GM23338 (cell line): ENCODE data around the gene MED17. TPM values are rescaled to one million over a fixed set of nuclear protein-coding genes. Genes with fewer than 3 reads are reported as not detected.

Experiments used
- ATAC-seq: fragments of 200-7000 bp; cut with Tn5 transposase; 3 replicates; pipeline ENCODE4 v1.9.1; 2020
- DNase-seq: peaks from one replicate; pipeline ENCODE4 v3.0.0-alpha.2; 2015; ENCODE audit warnings: low spot score
- H2AFZ ChIP-seq: fragments of 200-600 bp; sonication (generic); 2 replicates; pipeline ENCODE4 v1.8.0; 2016; ENCODE audit warnings: antibody characterized with exemption, mild to moderate bottlenecking, moderate library complexity
- H3F3A ChIP-seq: fragments of 200-600 bp; sonication (generic); replicated peaks from 2 replicates; pipeline ENCODE4 v1.8.0; 2017; ENCODE audit warnings: antibody characterized with exemption, mixed run types, low read depth
- H3K27ac ChIP-seq: fragments of 200-600 bp; sonication (generic); 2 replicates; pipeline ENCODE4 v1.6.1; 2016; ENCODE audit warnings: low read depth
- H3K27me3 ChIP-seq: fragments of 200-600 bp; sonication (generic); 2 replicates; pipeline ENCODE4 v1.8.0; 2016; ENCODE audit warnings: mild to moderate bottlenecking, mixed run types, moderate library complexity; ENCODE audit not compliant: insufficient read depth
- H3K36me3 ChIP-seq: fragments of 200-600 bp; sonication (generic); 2 replicates; pipeline ENCODE4 v1.8.0; 2016; ENCODE audit warnings: mild to moderate bottlenecking; ENCODE audit not compliant: insufficient read depth
- H3K4me1 ChIP-seq: fragments of 200-600 bp; sonication (generic); 2 replicates; pipeline ENCODE4 v1.8.0; 2016; ENCODE audit warnings: mild to moderate bottlenecking, moderate library complexity; ENCODE audit not compliant: insufficient read depth
- H3K4me2 ChIP-seq: fragments of 200-600 bp; sonication (generic); 2 replicates; pipeline ENCODE4 v1.7.1; 2017; ENCODE audit warnings: mixed run types
- H3K4me3 ChIP-seq: fragments of 200-600 bp; sonication (generic); 2 replicates; pipeline ENCODE4 v1.6.1; 2016; ENCODE audit warnings: mixed run types
- H3K79me2 ChIP-seq: fragments of 200-600 bp; sonication (generic); replicated peaks from 2 replicates; pipeline ENCODE4 v1.8.0; 2017; ENCODE audit warnings: mild to moderate bottlenecking; ENCODE audit not compliant: insufficient read depth
- H3K9me2 ChIP-seq: fragments of 200-600 bp; sonication (generic); 2 replicates; pipeline ENCODE4 v1.8.0; 2017; ENCODE audit not compliant: insufficient read depth
- H4K20me1 ChIP-seq: fragments of 200-600 bp; sonication (generic); replicated peaks from 2 replicates; pipeline ENCODE4 v1.8.0; 2017; ENCODE audit warnings: mild to moderate bottlenecking; ENCODE audit not compliant: insufficient read depth
- H3K27ac Mint-ChIP-seq: 2 replicates; pipeline ENCODE4 v1.8.0; 2020; ENCODE audit warnings: inconsistent platforms, mild to moderate bottlenecking, moderate library complexity, mixed read lengths
- H3K27me3 Mint-ChIP-seq: 3 replicates; pipeline ENCODE4 v1.8.0; 2022; ENCODE audit warnings: low read depth, mild to moderate bottlenecking, moderate library complexity, mixed read lengths, inconsistent platforms; ENCODE audit not compliant: insufficient read depth, poor library complexity
- H3K36me3 Mint-ChIP-seq: 3 replicates; pipeline ENCODE4 v1.8.0; 2021; ENCODE audit warnings: low read depth, mild to moderate bottlenecking, inconsistent platforms, moderate library complexity, mixed read lengths
- H3K4me1 Mint-ChIP-seq: 3 replicates; pipeline ENCODE4 v1.8.0; 2020; ENCODE audit warnings: mild to moderate bottlenecking, inconsistent platforms, mixed read lengths
- H3K4me3 Mint-ChIP-seq: 3 replicates; pipeline ENCODE4 v1.8.0; 2021; ENCODE audit warnings: moderate library complexity, mild to moderate bottlenecking, inconsistent platforms, mixed read lengths
- H3K9me3 Mint-ChIP-seq: 3 replicates; pipeline ENCODE4 v1.8.0; 2020; ENCODE audit warnings: moderate library complexity, mild to moderate bottlenecking, inconsistent platforms, mixed read lengths
- CREB1 ChIP-seq: fragments of 250-450 bp; sonication (Bioruptor Pico); IDR thresholded peaks from 2 replicates; pipeline ENCODE4 v1.5.0; 2020; ENCODE audit warnings: low read depth, mild to moderate bottlenecking, moderate library complexity
- CTCF ChIP-seq, 2 experiments: fragments of 200-600 bp in 1 of 2; sonication (generic) in 1 of 2; conservative IDR thresholded peaks; 2 replicates each; pipeline versions ENCODE4 v1.5.1 to v1.6.1; 2016 to 2017; ENCODE audit warnings: antibody characterized with exemption in 2 of 2, low read depth in 2 of 2, mild to moderate bottlenecking in 2 of 2, moderate library complexity in 1 of 2
- ETS1 ChIP-seq: IDR thresholded peaks from 2 replicates; pipeline ENCODE4 v1.6.1; 2016; ENCODE audit warnings: antibody characterized with exemption
- EZH2phosphoT487 ChIP-seq: fragments of 200-600 bp; sonication (generic); IDR thresholded peaks from one replicate; pipeline ENCODE4 v1.8.1; 2018; ENCODE audit warnings: antibody characterized with exemption; ENCODE audit not compliant: unreplicated experiment
- JUNB ChIP-seq: IDR thresholded peaks from one replicate; pipeline ENCODE4 v1.6.1; 2016; ENCODE audit warnings: antibody characterized with exemption; ENCODE audit not compliant: unreplicated experiment
- NANOG ChIP-seq: IDR thresholded peaks from 2 replicates; pipeline ENCODE4 v1.6.1; 2016; ENCODE audit warnings: antibody characterized with exemption, borderline replicate concordance
- POLR2AphosphoS5 ChIP-seq: IDR thresholded peaks from 2 replicates; pipeline ENCODE4 v1.6.1; 2016; ENCODE audit warnings: antibody characterized with exemption, low read depth
- STAT1 ChIP-seq: IDR thresholded peaks from one replicate; pipeline ENCODE4 v1.6.1; 2016; ENCODE audit warnings: antibody characterized with exemption; ENCODE audit not compliant: unreplicated experiment
- ZNF114 ChIP-seq: fragments of 250-450 bp; sonication (Bioruptor Pico); IDR thresholded peaks from 2 replicates; pipeline ENCODE4 v1.5.0; 2020; ENCODE audit warnings: mild to moderate bottlenecking, moderate library complexity
- polyA plus RNA-seq: library from polyadenylated mRNA; unstranded; fragments of >200 nt; fragmentation: Nextera tagmentation; extraction: Ambion mirVana; gene quantifications from 2 replicates; pipeline ENCODE4 v1.2.1, GENCODE V29; 2016
- total RNA-seq: library from RNA; depleted of rRNA; stranded (reverse); fragments of >200 nt; shearing (Covaris generic); gene quantifications from 2 replicates; pipeline ENCODE4 v1.2.3, GENCODE V29; 2014
- TF ChIP-seq, protein P1 (sequence below): IDR thresholded peaks from one replicate; pipeline ENCODE4 v1.6.1; 2018; ENCODE audit warnings: antibody characterized with exemption; ENCODE audit not compliant: unreplicated experiment

MED17 gene
- total and polyA plus RNA-seq, 2 experiments from 2014 or later: 19.1 to 31.2 TPM

DNA sequence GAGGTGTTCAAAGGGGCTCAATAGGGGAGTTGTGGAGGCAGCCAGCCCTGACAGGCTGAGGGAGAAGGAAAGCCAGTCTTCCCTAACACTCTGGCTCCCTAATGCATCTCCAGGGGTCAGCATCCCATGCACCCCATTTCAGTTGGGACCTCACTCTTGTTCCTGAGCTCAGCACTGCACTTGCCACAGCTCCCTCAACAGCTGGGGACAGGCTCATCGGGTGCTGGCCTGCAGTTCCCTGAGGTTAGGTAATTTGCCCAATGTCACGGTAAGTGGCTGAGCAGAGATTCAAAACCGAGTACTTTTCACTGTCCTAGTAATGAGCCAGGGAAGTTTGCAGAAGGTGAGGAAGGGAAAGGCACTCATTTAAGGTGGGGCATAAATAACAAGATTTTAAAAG, 45.5 kb downstream of the MED17 start:
- H3K4me1 ChIP-seq: no peaks in the 10 kb centered on the region
- no peaks in the 10 kb centered on the region for H4K20me1 ChIP-seq
- Mint-ChIP-seq H3K27me3 (peaks cover 2% of the 10 kb centered on the region), H3K27ac (no peak overlapping the region), H3K4me3 (no peak overlapping the region), H3K36me3 (no peaks in the 10 kb centered on the region), H3K9me3 (no peaks in the 10 kb centered on the region), H3K4me1 (peaks cover 6% of the 10 kb centered on the region; the same call in 1 of the 3 replicates)
- H3K79me2 ChIP-seq: no peaks in the 10 kb centered on the region
- no peak overlapping the region for H2AFZ ChIP-seq
- no peaks in the 10 kb centered on the region for H3F3A ChIP-seq
- no peak overlapping the region for H3K4me3 ChIP-seq
- no peaks in the 10 kb centered on the region for H3K27me3 ChIP-seq
- no peaks in the 10 kb centered on the region for H3K9me2 ChIP-seq
- H3K4me2 ChIP-seq: no peak overlapping the region
- no peak for TF ChIP-seq ZNF114
- no peak for TF ChIP-seq CTCF (conservative IDR thresholded peaks at IDR 0.05; ENCODE audit: low read depth in 2 of 2)
- no peak for TF ChIP-seq CREB1 (CRISPR knock-in tag)
- no peak for TF ChIP-seq EZH2phosphoT487
- TF ChIP-seq, protein P1, sequence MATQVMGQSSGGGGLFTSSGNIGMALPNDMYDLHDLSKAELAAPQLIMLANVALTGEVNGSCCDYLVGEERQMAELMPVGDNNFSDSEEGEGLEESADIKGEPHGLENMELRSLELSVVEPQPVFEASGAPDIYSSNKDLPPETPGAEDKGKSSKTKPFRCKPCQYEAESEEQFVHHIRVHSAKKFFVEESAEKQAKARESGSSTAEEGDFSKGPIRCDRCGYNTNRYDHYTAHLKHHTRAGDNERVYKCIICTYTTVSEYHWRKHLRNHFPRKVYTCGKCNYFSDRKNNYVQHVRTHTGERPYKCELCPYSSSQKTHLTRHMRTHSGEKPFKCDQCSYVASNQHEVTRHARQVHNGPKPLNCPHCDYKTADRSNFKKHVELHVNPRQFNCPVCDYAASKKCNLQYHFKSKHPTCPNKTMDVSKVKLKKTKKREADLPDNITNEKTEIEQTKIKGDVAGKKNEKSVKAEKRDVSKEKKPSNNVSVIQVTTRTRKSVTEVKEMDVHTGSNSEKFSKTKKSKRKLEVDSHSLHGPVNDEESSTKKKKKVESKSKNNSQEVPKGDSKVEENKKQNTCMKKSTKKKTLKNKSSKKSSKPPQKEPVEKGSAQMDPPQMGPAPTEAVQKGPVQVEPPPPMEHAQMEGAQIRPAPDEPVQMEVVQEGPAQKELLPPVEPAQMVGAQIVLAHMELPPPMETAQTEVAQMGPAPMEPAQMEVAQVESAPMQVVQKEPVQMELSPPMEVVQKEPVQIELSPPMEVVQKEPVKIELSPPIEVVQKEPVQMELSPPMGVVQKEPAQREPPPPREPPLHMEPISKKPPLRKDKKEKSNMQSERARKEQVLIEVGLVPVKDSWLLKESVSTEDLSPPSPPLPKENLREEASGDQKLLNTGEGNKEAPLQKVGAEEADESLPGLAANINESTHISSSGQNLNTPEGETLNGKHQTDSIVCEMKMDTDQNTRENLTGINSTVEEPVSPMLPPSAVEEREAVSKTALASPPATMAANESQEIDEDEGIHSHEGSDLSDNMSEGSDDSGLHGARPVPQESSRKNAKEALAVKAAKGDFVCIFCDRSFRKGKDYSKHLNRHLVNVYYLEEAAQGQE: no peak
- no peak for TF ChIP-seq JUNB
- DNase-seq (no peak), ATAC-seq (no peak; the same call in 2 of the 3 replicates)
- H3K36me3 ChIP-seq: no peaks in the 10 kb centered on the region
- no peak overlapping the region for H3K27ac ChIP-seq

- Histone ChIP-seq H3K9me2 (no peaks in the 10 kb centered on the region), H3K36me3 (no peaks in the 10 kb centered on the region), H3K4me2 (no peak overlapping the region), H3K4me1 (no peaks in the 10 kb centered on the region), H4K20me1 (no peaks in the 10 kb centered on the region), H3K27me3 (no peaks in the 10 kb centered on the region), H2AFZ (0 out of 2 replicates have a peak overlapping the region, but pooled peaks have one; percentile 23), H3K79me2 (no peaks in the 10 kb centered on the region), H3K4me3 (no peak overlapping the region), H3F3A (no peaks in the 10 kb centered on the region), H3K27ac (no peak overlapping the region)
- no peaks in the 10 kb centered on the region for H3K9me3 Mint-ChIP-seq
- no peak overlapping the region for H3K4me3 Mint-ChIP-seq
- peaks cover 6% of the 10 kb centered on the region; the same call in 1 of the 3 replicates for H3K4me1 Mint-ChIP-seq
- no peaks in the 10 kb centered on the region for H3K36me3 Mint-ChIP-seq
- DNase-seq (no peak), ATAC-seq (no peak)
- peaks cover 2% of the 10 kb centered on the region for H3K27me3 Mint-ChIP-seq
- no peak overlapping the region for H3K27ac Mint-ChIP-seq
- TF ChIP-seq EZH2phosphoT487 (no peak), POLR2AphosphoS5 (no peak), NANOG (no peak), ETS1 (no peak), CTCF (conservative IDR thresholded peaks at IDR 0.05; ENCODE audit: low read depth in 2 of 2) (no peak), STAT1 (no peak), JUNB (no peak), CREB1 (CRISPR knock-in tag) (no peak)
Measured at GRCh38 chr11:93831343-93832127, 47.5 kb downstream of the MED17 start.
